DMS79 treated with DMSO at 0.1 percent for 48 hours (cell line): ENCODE results near the gene BMPR1A.
A peak's percentile ranks its signal among the peaks of the same experiment; 100 is the strongest.
"Not testable (repeated sequence)": the region's sequence is repeated elsewhere in the genome, so short reads cannot be mapped to it uniquely, and the experiment has no call there.

Source experiments
- DNase-seq: peaks from one replicate; lab custom pipeline; 2025; lab: John Stamatoyannopoulos, UW

Gene BMPR1A

GRCh38 chr10:86969421-86970041 is 213.1 kb downstream of the BMPR1A start:
- no peak for DNase-seq

GRCh38 chr10:86970162-86970981 is 214.0 kb downstream of the BMPR1A start:
- DNase-seq, result no peak

- peak; percentile 35 for DNase-seq
These were observed 214.5 kb downstream of the BMPR1A start for GRCh38 chr10:86970982-86971231.

GRCh38 chr10:86971232-86971991 is 215.0 kb downstream of the BMPR1A start:
- peak; percentile 35 for DNase-seq

- DNase-seq, result no peak
These were observed 216.4 kb downstream of the BMPR1A start for GRCh38 chr10:86972613-86973380.

- DNase-seq, result no peak
These were observed 218.1 kb downstream of the BMPR1A start for GRCh38 chr10:86974484-86974883.

- DNase-seq, result no peak
These were observed 220.1 kb downstream of the BMPR1A start for GRCh38 chr10:86976362-86977056.

GRCh38 chr10:86978457-86978856 is 222.0 kb downstream of the BMPR1A start:
- not testable (repeated sequence) for DNase-seq

GRCh38 chr10:86979296-86979818 is 222.9 kb downstream of the BMPR1A start:
- no peak for DNase-seq

GRCh38 chr10:86979977-86980448 is 223.6 kb downstream of the BMPR1A start:
- no peak for DNase-seq

- DNase-seq, result not testable (repeated sequence)
These were observed 224.6 kb downstream of the BMPR1A start for GRCh38 chr10:86981020-86981419.

- no peak for DNase-seq
These were observed 225.3 kb downstream of the BMPR1A start for GRCh38 chr10:86981716-86982115.
